HG03378 (cell line): ENCODE measurements around the gene ZC3H7A.
"Not testable (repeated sequence)": the region's sequence is repeated elsewhere in the genome, so short reads cannot be mapped to it uniquely, and the experiment has no call there.

Experiments used
- ATAC-seq: cut with Tn5 transposase; IDR thresholded peaks from one replicate; pipeline ENCODE4 v1.9.1; 2021; ENCODE audit warnings: mild to moderate bottlenecking, moderate library complexity; ENCODE audit not compliant: unreplicated experiment

The ZC3H7A gene, protein sequence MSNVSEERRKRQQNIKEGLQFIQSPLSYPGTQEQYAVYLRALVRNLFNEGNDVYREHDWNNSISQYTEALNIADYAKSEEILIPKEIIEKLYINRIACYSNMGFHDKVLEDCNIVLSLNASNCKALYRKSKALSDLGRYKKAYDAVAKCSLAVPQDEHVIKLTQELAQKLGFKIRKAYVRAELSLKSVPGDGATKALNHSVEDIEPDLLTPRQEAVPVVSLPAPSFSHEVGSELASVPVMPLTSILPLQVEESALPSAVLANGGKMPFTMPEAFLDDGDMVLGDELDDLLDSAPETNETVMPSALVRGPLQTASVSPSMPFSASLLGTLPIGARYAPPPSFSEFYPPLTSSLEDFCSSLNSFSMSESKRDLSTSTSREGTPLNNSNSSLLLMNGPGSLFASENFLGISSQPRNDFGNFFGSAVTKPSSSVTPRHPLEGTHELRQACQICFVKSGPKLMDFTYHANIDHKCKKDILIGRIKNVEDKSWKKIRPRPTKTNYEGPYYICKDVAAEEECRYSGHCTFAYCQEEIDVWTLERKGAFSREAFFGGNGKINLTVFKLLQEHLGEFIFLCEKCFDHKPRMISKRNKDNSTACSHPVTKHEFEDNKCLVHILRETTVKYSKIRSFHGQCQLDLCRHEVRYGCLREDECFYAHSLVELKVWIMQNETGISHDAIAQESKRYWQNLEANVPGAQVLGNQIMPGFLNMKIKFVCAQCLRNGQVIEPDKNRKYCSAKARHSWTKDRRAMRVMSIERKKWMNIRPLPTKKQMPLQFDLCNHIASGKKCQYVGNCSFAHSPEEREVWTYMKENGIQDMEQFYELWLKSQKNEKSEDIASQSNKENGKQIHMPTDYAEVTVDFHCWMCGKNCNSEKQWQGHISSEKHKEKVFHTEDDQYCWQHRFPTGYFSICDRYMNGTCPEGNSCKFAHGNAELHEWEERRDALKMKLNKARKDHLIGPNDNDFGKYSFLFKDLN

DNA sequence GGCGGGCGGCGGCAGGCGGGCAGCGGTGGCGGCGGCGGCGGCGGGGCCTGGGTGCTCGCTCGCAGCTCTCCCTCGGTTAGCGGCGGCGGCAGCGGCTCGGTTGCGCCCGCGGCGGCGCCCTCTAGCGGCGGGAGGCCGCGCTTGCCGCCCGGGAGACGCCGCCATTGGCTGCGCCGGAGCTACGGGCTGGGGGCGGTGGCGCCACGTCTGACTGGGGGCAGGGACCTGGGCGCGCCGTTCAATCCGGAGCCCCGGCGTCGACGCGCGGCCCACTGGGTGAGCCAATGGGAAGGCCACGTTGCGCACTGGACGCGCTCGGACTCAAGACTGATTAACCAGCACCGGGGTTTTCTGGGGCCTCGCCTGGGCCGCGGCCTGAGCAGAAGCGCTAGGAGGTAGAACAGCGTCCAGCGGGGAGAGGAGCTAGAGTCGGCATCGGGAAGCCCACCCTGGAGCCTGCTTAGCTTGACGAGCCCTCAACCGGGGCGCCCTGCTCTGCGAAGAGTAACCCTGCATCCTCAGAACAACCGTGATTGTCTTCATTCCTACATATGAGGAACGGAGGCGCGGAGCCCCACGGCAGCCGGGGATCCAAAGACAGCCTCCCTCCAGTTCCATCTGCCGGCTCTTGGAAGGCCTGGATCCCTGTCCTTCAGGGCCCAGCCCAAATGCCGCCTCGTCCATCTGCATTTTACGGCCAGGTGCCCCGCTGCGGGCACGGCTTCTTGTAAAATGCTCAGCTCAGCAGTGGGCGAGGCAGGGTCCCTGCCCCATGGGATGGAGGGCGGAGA, at the start of gene ZC3H7A:
TSS of gene ZC3H7A (minus strand) at position 93 of the 791 bp plus-strand sequence. CDS start 14,904 bp downstream, outside the sequence.
- ATAC-seq, result peak; percentile 85

DNA sequence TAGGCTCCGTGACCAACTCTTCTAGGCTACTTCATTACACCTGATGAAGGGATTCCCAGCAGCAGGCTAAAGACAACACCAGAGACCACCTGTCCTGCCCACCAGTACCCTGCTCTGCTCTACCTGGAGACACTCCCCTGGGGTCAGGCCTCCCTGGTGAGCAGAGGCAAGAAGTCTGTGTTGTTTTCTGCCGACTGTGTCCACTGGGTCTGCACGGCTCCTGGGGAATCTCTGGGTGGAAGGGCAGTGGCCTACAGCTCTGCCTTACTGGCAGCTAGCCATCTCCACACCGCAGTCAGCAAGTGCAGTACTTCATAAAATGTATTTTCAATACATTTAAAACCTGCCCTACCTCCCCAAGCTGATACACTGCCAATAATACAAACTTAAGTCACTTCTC, 47.4 kb upstream of the ZC3H7A start:
- no peak for ATAC-seq

GRCh38 chr16:11843861-11844260, 46.8 kb upstream of the ZC3H7A start:
- ATAC-seq, result no peak

DNA sequence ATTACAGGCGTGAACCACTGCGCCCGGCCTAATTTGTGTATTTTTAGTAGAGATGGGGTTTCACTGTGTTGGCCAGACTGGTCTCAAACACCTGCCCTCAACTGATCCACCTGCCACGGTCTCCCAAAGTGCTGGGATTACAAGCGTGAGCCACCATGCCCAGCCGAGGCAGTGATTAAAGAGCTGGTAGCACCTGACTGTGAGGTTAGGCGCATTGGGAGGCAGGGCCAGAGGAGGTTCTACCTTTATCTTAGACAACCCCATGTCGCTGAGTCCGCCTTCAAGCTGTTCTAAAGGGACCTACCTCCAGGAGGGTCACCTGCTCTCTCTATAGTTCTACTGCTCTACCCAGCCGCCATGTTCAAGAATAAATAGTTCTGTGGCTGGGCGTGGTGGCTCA, 46.1 kb upstream of the ZC3H7A start:
- no peak for ATAC-seq

DNA sequence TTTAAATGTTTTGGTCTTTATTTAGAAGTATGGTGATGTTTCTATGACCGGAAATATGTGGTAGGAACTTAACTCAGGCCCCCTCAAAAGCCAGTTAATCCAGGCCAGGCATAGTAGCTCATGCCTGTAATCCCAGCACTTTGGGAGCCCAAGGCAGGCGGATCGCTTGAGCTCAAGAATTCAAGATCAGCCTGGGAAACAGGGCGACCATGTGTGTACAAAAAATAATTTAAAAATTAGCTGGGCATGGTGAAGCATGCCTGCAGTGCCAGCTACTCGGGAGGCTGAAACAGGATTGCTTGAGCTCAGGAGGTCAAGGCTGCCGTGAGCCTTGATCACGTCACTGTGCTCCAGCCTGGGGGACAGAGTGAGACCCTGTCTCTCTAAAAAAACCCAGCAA, 44.0 kb upstream of the ZC3H7A start:
- no peak for ATAC-seq

DNA sequence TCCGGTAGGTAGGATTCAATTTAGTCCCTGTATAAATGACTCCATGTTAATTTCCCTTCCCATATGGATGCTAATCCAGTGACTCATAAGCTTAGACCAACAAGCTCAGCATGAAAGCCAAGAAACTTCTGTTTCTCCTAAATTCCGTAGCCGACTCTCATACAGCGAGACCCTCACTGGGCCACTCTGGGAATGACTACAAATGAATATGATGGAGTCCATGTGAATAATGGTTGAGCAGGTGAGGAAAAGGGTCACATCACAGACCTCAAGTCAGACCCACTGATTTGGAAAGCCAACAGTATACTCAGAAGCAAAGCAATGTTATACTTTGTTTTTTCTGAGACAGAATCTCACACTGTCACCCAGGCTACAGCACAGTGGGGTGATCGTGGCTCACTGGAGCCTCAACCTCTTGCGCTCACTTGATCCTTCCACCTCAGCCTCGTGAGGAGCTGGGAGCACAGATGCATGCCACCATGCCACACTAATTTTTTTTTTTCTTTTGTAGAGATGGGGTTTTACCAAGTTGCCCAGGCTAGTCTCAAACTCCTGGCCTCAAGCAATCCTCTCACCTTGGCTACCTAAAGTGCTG, 39.7 kb upstream of the ZC3H7A start:
- ATAC-seq, result no peak

DNA sequence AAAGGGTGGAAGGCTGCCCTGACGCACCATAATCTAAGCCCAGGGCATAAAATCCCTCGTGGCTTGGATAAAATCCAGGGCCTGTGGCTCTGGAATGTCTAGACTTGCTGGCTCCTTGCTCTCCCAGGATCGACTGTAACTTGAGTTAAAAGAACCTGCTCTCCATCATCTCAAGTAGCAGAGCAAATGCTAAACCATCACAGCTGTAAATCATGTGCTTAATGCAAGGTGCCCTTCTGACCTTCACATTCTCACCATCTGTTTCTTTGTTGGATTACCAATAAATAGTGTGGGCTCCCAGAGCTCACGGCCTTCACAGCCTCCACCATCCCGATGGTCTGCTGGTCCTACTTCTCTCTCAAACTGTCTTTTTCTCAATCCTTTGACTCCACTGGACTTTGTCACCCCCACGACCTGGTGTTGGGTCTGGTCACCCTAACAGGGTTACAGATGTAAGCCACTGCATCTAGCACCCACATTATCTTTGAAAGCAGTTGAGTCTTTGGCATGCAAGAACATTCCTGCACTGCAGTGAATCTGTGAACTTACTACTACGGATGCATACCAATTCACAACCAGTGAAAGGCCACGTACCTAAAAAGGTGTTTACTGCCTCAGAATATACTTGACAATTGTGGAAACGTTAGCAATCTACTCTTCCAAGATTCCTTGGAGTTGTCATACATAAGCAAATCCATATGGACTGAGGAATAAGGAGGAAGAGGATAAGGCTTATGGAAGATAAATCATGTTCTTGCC, 39.0 kb upstream of the ZC3H7A start:
- ATAC-seq, result no peak

GRCh38 chr16:11835309-11835708, 38.3 kb upstream of the ZC3H7A start:
- no peak for ATAC-seq

GRCh38 chr16:11833951-11834695, 37.1 kb upstream of the ZC3H7A start:
- ATAC-seq, result no peak

DNA sequence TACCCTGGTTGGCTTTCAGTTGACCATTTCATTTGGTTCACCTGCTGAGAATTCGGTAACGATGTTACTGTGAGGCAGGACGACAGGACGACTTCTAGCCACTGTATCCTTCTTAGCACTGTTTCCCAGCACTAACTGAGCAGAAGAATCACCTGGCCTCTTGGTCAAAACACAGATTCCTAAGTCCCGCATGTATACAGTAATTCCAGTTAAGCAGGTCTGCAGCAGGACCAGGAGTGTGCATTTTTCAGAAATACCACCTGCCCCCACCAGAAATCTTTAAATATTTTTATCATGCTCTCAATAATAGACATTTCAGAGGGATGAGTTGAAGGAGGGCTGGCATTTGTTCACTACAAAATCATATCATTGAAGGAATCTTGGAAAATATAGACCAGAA, 31.6 kb upstream of the ZC3H7A start:
- no peak for ATAC-seq

- not testable (repeated sequence) for ATAC-seq
Observed at GRCh38 chr16:11825520-11826165, 28.6 kb upstream of the ZC3H7A start.

GRCh38 chr16:11824362-11824761, 27.3 kb upstream of the ZC3H7A start:
- ATAC-seq, result no peak

DNA sequence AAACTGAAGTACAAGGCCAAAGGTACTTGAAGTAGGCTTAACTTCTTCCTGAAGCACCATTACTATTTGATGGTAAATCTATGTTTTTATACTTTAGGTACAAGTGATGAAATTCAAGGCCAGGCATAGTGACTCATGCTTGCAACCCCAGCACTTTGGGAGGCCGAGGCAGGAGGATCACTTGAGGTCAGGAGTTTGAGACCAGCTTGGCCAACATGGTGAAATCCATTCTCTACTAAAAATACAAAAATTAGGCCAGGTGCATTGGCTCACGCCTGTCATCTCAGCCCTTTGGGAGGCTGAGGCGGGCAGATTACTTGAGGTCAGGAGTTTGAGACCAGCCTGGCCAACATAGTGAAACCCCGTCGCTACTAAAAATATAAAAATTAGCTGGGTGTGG, 26.6 kb upstream of the ZC3H7A start:
- not testable (repeated sequence) for ATAC-seq

DNA sequence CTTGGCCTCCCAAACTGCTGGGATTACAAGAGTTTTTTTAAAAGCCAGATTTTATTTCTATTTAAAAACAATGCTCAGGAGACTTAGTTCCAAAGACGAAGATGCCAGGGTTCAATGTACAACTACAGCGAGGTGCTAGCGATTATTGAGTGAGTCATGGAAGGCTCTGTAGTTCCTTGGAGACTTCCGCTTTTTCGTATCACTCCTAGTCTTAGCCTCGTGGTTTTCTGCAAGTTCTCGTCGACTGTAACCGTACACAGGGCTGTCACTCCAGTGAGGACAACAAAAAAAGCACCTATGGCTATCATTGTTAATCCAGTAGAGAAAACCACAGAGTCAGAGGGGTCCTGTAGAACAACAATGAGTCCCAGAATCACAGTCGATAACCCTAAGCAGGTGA, 22.7 kb upstream of the ZC3H7A start:
- ATAC-seq, result no peak

- ATAC-seq, result not testable (repeated sequence)
Observed at GRCh38 chr16:11818970-11819369, 21.9 kb upstream of the ZC3H7A start.

- ATAC-seq, result no peak
Observed at GRCh38 chr16:11816123-11816522, 19.1 kb upstream of the ZC3H7A start.

DNA sequence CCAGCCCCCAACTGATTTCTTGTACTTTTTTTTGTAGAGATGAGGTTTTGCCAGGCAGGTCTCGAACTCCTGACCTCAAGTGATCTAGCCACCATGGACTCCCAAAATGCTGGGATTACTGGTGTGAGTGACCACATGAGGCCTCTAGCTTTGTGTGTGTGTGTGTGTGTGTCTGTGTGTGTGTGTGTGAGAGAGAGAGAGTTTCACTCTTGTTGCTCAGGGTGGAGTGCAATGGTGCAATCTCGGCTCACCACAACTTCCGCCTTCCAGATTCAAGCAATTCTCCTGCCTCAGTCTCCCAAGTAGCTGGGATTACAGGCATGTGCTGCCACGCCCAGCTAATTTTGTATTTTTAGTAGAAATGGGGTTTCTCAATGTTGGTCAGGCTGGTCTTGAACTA, 17.7 kb upstream of the ZC3H7A start:
- not testable (repeated sequence) for ATAC-seq

DNA sequence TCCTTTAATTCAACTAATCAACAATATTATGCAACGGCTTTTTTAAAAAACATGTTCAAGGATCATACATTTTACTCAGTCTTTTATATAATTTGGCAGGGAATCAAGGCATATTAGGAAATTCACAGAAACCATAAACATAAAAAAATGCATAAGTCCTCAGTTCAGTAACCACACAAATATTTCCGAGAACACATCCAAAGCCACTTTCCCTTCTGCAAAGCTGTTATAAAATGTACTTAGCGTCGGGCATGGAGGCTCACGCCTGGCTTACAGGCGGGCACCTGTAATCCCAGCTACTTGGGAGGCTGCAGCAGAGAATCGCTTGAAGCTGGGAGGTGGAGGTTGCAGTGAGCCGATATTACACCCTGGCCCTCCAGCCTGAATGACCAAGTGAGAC, 9.7 kb upstream of the ZC3H7A start:
- ATAC-seq, result no peak

DNA sequence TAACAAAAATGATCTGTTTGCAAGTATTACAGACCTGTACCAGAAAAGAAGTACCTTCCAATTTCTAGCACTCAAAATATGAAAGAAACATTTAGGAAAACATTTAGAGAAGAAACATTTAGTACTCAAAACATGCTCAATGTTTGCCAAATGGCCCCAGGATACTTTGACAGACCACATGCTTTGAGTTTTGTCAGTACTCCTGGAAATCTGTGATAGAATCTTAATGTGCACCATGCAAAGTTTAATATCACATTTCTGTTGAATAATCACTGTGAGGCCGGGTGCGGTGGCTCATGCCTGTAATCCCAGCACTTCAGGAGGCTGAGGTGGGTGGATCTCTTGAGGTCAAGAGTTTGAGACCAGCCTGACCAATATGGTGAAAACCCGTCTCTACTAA, 8.5 kb upstream of the ZC3H7A start:
- ATAC-seq, result no peak
